Measurements from ENCODE around the gene RNF130.
"Not testable (repeated sequence)": the region's sequence is repeated elsewhere in the genome, so short reads cannot be mapped to it uniquely, and the experiment has no call there.

Gene RNF130

DNA sequence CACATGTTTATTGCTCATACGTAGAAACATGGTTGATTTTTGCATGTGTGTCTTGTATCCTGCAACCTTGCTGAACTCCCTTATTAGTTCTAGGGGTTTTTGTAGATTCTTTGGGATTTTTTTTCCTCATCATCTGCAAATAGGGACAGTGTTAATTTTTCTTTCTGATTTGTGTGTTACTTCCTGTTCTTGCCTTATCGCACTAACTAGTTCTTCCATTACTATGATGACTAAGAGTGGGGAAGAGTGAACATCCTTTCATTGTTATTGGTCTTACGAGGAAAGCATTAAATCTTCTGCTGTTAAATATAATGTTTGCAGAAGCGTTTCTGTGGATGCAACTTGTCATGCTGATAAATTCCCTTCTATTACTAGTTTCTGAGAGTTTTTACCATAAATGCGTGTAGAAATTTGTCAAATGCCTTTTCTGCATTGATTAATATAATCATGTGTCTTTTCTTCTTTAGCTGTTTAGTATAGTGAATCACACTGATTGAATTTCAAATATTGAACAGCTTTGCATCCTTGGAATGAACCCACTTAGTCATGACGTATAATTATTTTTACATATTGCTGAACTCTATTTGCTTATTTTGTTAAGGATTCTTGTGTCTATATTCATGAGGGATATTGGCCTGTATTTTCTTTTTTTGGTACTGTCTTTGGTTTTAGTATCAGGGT, 32.1 kb upstream of the RNF130 start:
- no peak for DNase-seq (ENCODE audit: low read depth)

GRCh38 chr5:180102636-180103035, 31.1 kb upstream of the RNF130 start:
- DNase-seq (ENCODE audit: low read depth) = no peak

GRCh38 chr5:180101451-180102105, 30.0 kb upstream of the RNF130 start:
- no peak for DNase-seq (ENCODE audit: low read depth)

DNA sequence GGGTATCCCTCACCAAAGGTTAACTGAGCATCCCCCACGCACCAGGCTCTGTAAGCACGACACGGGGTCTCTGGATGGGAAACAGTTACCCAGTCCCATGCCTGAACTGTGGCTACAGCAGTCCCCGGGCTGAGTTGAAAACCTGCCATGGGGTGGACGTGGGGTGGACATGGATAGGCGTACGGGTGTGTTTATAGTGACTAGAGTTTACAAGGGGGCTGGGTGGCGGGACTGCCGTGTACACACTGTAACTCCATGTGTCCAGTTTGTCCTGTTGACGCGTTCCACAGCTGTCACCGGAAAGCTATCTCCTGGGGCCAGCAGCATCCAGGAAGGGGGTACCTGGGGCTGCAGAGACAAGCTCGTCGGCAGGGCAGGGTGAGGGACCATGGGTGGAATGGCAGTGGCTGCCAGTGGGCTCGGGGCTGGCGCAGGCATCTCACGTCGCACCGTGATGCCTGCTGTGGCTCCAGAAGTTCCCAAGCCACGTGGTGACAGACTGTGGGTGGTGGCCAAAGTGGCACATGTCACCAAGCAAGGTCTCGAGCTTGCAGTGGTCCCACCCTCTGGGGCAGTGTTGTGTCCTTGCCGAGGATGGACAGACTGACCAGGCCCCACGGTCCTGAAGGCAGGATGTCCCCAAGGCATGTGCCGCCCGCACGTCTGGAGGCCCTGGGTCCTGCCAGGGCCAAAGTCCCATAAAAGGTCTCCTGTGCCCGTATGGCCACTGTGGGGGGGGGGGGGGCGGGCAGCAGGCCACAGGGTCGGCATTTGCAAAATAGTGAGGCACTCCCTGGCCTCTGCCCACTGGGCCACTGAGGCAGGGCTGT, 29.3 kb upstream of the RNF130 start:
- no peak for DNase-seq (ENCODE audit: low read depth)

DNA sequence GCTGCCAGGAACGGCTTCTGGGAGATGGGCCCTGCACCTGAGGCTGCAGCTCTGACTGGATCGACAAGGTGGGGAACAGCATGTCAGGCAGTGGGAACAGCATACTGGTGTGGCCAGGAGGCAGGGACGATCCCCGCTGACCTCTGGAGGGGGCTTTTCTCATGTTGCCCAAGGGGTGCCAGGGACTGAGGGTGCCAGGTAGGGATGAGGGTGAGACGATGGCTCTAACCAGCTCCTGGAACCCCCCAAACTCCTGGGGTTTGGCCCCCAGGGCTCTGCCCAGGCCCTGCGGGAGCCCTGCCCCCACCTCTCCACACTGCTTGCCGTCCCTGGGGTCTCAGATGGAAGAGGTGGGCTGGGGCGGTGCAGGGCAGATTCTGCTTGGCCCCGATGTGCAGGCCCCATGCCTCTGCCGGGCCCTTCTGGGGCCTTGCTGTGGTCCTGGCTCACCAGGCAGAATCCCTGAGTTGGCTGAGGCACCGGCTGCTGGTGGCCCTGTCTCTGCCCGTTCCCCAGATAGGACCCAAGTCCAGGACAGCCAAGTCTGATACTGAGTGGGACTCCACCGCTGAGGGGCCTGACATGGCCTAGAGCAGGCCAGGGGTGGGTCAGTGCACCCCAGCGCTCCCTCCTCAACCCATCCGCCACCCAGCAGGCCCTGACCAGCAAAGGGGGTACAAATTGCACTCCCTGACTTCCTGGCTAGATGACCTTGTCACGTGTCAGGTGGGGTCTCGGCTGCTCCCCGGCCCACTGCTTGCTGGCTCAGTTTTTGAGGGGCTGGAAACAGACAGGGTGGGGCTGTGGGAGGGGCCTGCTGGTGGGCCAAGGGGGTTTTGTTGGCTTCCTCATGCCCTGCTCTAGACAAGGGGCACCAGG, 28.4 kb upstream of the RNF130 start:
- DNase-seq (ENCODE audit: low read depth) = no peak

GRCh38 chr5:180098991-180099732, 27.6 kb upstream of the RNF130 start:
- no peak for DNase-seq (ENCODE audit: low read depth)

DNA sequence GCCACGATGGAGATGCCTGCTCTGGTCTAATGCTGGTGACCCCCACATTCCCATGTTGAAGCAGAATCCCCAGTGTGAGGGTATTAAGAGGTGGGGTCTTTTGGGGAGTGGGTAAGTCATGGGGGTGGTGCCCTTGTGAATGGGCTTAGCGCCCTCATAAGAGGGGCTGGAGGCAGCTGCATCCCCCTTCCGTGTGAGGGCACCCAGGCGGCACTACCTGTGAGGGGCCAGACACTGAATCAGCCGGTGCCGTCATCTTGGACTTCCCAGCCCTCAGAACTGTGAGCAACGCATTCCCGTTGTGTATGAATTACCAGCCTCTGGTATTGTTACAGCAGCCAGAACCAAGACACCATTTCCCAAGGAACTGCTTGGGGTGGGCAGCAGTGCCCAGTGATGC, 27.0 kb upstream of the RNF130 start:
- no peak for DNase-seq (ENCODE audit: low read depth)

- no peak for DNase-seq (ENCODE audit: low read depth)
These were observed 26.4 kb upstream of the RNF130 start for GRCh38 chr5:180097926-180098325.

DNA sequence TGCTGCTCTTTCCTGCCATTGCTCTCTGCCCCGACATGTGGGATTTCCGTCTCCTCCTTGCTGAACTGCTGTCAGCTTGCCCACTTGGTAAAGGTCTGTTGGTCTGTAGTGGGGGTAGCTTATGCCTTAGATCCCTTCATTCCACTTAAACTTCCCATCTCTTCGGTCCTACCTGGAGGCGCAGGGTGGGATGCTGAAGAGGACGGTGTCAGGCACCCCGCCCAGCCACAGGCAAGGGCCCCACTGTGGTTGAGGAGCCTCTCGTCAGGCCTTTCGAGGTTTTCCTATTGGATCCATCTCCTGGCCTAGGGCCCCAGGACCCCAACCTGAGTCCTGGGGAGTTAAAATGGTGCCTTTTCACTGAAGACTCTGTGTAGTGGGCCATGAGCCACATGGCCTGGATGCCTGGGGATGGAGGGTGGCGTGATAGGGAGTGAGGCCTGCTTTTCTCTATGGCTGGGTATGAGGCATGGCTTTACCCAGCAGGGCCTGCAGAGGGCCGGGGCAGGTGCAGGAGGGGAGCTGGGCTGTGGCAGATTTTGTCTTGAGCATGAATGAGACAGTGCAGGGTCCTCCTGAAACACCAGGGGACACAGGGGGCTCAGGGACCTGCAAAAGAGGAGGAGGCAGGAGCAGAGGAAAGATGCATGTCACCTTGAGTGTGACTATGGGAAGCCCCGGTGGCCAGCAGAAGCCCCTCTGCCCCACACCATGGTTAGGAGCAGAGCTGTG, 25.8 kb upstream of the RNF130 start:
- DNase-seq (ENCODE audit: low read depth) = no peak

DNA sequence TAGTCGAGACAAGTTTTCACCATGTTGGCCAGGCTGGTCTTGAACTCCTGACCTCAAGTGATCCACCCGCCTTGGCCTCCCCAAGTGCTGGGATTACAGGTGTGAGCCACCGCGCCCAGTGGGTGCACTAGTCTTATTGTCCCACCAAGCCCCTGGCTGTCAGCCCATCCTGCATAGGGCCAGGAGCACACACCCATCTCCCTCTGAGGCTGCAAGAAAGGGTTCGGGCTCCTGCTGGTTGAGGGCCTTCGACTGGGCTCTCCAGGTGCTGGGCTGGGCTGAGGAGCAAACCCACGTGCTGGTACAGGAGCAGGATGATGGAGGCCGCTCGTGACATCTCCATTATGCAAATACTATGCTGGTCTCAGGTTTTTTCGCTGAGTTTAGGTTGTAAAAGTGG, 25.1 kb upstream of the RNF130 start:
- no peak for DNase-seq (ENCODE audit: low read depth)

DNA sequence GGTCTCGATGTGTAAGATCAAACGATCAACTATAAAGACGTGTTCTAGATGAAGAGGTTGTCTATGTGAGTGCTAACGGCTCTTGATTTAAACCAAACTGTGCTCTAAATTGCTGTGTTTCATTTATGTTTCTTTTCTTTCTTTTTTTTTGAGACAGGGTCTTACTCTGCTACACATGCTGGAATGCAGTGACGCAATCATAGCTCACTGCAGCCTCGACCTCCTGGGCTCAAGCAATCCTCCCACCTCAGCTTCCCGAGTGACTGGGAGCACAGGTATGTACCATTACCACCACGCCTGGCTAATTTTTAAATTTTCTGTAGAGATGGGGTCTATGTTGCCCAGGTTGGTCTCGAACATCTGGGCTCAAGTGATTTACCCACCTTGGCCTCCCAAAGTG, 24.0 kb upstream of the RNF130 start:
- DNase-seq (ENCODE audit: low read depth) = no peak

DNA sequence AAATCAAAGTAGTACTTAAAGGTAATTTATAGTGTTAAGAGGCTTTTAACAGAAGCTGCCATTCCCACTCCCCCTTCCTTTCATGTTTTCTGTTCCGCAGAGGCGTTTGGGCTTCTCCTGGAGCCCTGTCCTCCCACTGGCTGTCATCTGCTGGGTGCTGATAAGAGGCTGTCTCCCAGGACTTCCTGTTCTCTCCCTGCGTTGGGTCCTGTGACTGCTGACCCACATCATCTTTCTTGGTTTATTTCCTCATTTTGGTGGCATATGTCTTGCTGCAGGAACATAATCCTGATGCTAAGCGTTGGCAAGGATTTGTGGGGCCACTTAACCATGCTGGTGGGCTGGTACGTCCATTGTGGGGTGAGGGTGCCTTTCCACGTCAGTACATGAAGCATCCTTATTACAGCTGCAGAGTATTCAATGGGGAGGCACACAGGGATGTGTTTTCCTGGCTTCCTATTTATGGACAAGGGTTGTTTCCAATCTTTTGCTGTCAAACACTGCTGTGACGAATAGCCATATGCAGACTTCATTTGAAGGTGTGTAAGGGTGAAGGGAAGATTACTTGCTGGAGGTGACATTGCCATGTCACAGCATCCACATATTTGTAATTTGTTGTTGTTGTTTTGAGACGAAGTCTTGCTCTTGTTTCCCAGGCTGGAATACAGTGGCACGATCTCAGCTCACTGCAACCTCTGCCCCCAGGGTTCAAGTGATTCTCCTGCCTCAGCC, 22.3 kb upstream of the RNF130 start:
- DNase-seq (ENCODE audit: low read depth) = no peak

GRCh38 chr5:180093241-180093640, 21.7 kb upstream of the RNF130 start:
- DNase-seq (ENCODE audit: low read depth) = no peak

GRCh38 chr5:180090769-180091546, 19.4 kb upstream of the RNF130 start:
- DNase-seq (ENCODE audit: low read depth) = no peak

DNA sequence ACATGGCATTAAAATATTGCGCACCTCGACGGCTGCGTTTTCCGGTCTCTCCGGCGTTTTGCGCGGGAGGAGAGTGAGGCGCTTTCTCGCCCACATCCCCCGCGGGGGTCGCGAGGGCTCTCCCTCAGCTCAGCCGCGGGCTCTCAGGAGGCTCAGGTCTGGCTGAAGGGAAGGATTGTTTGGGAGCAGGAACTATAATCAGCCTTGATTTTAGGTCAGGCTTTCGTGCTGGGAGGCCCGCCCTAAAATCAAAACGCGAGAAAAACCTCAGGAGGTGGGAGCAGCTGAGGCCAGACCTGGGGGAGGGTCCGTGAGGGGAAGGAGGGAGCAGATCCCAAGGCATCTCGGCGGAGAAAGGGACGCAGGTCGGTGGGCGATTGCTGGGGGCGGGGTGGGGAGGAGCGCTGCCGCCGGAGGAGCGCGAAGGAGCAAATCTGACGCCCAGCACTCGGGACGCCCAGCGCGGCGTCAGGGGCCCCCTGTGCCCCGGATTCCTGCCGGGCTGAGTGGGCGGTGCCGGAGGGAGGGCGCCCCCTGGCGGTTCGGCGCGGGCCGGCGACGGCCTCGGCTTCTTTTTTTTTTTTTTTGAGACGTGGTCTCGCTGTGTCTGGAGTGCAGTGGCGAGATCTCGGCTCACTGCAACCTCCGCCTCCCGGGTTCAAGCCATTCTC, 18.7 kb upstream of the RNF130 start:
- peak; percentile 56 for DNase-seq (ENCODE audit: low read depth)

DNA sequence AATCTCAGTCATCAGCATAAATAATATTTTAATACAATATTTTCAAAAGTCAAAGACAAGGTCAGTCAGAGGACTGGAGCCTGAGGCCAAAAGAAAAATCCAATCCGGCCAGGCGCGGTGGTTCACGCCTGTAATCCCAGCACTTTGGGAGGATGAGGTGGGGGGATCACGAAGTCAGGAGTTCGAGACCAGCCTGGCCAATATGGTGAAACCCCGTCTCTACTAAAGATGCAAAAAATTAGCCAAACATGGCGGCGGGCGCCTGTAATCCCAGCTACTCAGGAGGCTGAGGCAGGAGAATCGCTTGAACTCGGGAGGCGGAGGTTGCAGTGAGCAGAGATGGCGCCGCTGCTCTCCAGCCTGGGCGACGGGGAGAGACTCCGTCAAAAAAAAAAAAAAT, 18.1 kb upstream of the RNF130 start:
- not testable (repeated sequence) for DNase-seq (ENCODE audit: low read depth)

DNA sequence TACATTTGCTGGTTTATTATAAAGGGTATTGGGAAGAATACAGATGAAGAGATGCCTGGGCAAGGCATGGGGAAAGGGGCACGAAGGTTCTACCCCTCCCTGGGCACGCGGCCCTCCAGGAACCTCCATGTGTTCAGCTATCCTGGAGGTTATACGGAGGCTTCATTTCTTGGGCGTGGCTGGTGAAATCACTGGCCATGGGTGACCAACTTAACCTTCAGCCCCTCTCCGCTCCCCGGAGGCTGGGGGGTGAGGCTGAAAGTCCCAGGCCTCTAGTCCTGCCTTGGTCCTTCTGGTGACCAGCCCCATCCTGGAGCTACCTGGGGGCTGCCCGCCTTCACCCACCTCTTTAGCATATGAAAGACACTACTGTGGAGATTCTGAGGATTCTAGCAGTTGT, 17.0 kb upstream of the RNF130 start:
- DNase-seq (ENCODE audit: low read depth) = no peak

DNA sequence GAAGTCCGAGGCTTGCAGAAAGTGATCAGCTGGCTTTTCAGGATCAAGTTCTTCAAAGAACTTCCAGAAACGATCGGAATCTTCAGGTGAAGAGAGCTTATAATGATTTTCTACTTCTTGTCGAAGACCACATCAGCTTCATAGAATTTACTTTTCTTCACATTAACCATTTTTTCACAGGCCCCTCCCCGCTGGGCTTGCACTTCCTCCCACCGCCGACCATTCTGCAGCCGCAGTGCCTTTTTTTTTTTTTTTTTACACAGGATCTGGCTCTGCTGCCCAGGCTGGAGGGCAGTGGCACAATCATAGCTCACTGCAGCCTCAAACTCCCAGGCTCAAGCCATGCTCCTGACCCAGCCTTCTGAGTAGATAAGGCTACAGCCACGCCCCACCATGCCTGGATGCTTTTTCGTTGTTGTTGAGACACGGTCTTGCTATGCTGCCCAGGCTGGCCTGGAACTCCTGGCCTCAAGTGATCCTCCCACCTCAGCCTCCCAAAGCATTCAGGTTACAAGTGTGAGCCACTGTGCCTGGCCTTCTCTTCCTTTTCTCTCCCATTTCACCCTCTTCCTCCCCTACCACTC, 15.3 kb upstream of the RNF130 start:
- no peak for DNase-seq (ENCODE audit: low read depth)

Measured in T-helper 22 cell (primary cell).